Measurements from ENCODE around the gene NFIB.

- no peak for TF ChIP-seq CTCF (conservative IDR thresholded peaks at IDR 0.05; ENCODE audit: low read length)
- TF ChIP-seq EZH2phosphoT487 (IDR thresholded peaks at IDR 0.05; ENCODE audit: borderline replicate concordance), result peak; percentile 27; the same call in 1 of the 2 replicates
Measured at GRCh38 chr9:14273696-14274121, 40.2 kb downstream of the NFIB start.
